DMS153 (cell line): ENCODE measurements around the gene TXNDC2.
"Not testable (repeated sequence)": the region's sequence is repeated elsewhere in the genome, so short reads cannot be mapped to it uniquely, and the experiment has no call there.

Experiments used
- DNase-seq: peaks from one replicate; lab custom pipeline; 2025; lab: John Stamatoyannopoulos, UW

Gene TXNDC2

GRCh38 chr18:9885170-9886004, at the start of gene TXNDC2:
TXNDC2 (plus strand) TSS chr18:9885973; CDS start chr18:9886681, 708 bp downstream.
- DNase-seq: no peak

GRCh38 chr18:9838144-9838877, 47.5 kb upstream of the TXNDC2 start:
- peak; percentile 39 for DNase-seq

GRCh38 chr18:9839211-9839610, 46.6 kb upstream of the TXNDC2 start:
- no peak for DNase-seq

- DNase-seq: no peak
Measured at GRCh38 chr18:9839853-9840252, 45.9 kb upstream of the TXNDC2 start.

GRCh38 chr18:9841752-9842151, 44.0 kb upstream of the TXNDC2 start:
- DNase-seq: no peak

- no peak for DNase-seq
Measured at GRCh38 chr18:9842448-9842847, 43.3 kb upstream of the TXNDC2 start.

- DNase-seq: no peak
Measured at GRCh38 chr18:9845256-9845655, 40.5 kb upstream of the TXNDC2 start.

GRCh38 chr18:9846162-9846925, 39.4 kb upstream of the TXNDC2 start:
- no peak for DNase-seq

GRCh38 chr18:9848170-9848879, 37.4 kb upstream of the TXNDC2 start:
- no peak for DNase-seq

- DNase-seq: no peak
Measured at GRCh38 chr18:9849407-9850283, 36.1 kb upstream of the TXNDC2 start.

- DNase-seq: no peak
Measured at GRCh38 chr18:9850309-9850708, 35.5 kb upstream of the TXNDC2 start.

- no peak for DNase-seq
Measured at GRCh38 chr18:9851511-9851910, 34.3 kb upstream of the TXNDC2 start.

GRCh38 chr18:9852266-9853081, 33.3 kb upstream of the TXNDC2 start:
- DNase-seq: no peak

GRCh38 chr18:9854801-9855676, 30.7 kb upstream of the TXNDC2 start:
- no peak for DNase-seq

GRCh38 chr18:9855681-9856080, 30.1 kb upstream of the TXNDC2 start:
- DNase-seq: no peak

- DNase-seq: no peak
Measured at GRCh38 chr18:9856092-9856491, 29.7 kb upstream of the TXNDC2 start.

- not testable (repeated sequence) for DNase-seq
Measured at GRCh38 chr18:9857479-9857998, 28.2 kb upstream of the TXNDC2 start.

GRCh38 chr18:9858642-9859041, 27.1 kb upstream of the TXNDC2 start:
- no peak for DNase-seq

- DNase-seq: no peak
Measured at GRCh38 chr18:9859232-9859631, 26.5 kb upstream of the TXNDC2 start.
